HT-29 (cell line): ENCODE data around the gene CHCHD3. TPM values are rescaled to one million over a fixed set of nuclear protein-coding genes. Genes with fewer than 3 reads are reported as not detected.

ENCODE experiments used
- DNase-seq: peaks from one replicate; pipeline ENCODE4 v3.0.0-alpha.2; 2015; ENCODE audit warnings: low spot score
- total RNA-seq: library from RNA; depleted of rRNA; stranded (reverse); fragments of >200 nt; shearing (Covaris generic); gene quantifications from 2 replicates; pipeline ENCODE4 v1.2.3, GENCODE V29; 2014; rRNA removed

CHCHD3 gene
- total RNA-seq, result 130 and 151 TPM in 2 replicates

DNA sequence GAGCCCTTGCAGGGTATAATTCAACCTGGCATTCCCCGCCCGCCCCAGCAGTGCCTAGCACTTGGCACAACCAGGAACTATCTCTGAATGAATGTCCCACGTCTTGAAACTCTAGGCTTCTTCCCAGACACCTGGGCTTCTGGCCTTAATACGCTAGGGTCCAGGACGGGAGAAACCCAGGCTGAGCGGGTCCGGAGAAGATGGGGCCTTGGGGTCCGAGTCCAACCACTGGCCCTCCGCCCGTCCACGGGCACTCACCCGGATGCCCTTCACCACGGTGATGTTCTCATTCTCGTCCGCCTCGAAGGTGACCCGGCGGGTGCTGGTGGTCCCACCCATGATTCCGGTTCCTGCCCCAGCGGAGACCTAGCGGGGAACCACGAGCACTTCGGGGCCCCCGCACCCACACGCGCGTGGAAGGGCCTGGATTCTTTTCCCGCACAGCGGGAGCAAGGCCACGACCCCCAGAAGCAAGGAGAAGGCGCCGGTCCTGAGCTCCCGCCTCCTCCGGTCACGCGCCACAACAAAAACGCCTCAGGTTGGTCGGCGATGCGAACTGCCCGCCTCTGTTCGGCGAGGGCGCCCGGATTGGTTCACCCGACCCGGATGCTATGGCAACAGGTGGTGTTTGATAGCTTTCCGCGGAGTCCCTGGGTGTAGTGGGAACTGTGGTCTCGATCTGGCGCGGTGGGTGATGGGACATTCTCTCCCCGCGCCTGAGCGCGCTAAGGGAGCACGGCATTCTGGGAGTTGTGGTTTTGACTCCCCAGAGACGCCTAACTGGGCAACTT is at the start of gene CHCHD3:
CHCHD3 (minus strand) TSS at position 492 of the 791 bp plus-strand sequence; CDS start at position 339, 153 bp downstream.
- peak; percentile 99 for DNase-seq

DNA sequence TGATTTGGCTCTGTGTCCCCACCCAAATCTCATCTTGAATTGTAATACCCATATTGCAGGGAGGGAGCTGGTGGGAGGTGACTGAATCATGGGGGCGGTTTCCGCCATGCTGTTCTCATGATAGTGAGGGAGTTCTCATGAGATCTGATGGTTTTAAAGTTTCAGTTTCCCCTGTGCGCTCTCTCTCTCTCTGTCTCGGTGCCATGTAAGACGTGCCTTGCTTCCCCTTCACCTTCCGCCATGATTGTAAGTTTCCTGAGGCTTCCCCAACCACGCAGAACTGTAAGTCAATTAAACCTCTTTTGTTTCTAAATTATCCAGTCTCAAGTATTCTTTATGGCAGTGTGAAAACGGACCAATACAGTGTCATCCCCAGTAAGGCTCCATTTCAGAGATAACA is 48.3 kb upstream of the CHCHD3 start:
- no peak for DNase-seq

GRCh38 chr7:133126422-133126821 is 44.5 kb upstream of the CHCHD3 start:
- DNase-seq, result no peak

- DNase-seq, result no peak
Observed at GRCh38 chr7:133124974-133125373, 43.1 kb upstream of the CHCHD3 start.

DNA sequence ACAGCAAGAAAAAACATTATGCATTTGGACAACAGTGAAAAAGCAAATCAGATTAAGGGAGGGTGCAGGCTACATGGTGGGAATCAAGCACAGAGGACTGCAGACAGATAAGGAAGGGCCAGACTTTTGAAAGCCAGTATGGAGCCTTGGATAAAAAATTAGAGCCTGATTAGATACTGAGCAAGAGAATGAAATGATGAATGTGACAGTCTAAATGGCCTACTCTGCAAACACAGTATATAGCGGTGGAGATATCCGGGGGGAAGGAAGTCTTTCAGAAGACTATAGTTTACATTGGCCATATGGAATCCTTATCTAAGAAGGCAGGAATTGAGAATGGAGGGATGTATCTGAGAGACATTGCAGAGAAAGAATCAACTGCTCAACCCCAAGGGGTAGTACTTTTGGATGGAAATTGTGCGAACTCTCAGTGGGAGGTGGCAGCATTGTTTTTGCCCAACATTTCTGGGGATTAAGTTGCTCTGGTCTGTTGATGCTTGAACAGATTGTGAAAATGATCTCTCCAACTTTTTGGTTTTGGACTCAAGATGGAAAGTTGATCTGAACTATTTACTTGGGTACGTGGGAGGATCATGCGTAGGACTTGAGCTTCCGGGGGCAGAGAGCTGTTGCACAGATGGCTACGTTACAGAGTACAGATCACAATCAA is 39.4 kb upstream of the CHCHD3 start:
- DNase-seq, result no peak

DNA sequence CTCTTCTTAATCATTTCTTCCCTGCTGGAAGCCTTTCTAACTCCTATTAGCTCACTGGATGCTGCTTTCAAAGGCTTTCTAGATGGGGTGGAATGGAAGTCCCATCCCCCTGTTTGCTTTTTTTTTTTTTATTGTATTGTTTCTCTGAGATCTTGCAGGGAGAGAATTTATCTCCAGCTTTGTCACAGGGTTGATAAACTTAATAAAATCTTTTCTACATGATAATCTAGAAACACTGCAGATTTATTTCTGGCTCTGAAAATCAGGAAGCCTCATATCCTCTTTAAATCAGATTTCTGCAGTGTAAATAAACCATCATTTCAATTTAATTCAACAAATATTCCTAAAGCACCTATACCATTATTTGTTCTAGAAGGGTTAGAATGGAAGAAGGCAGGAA is 37.2 kb upstream of the CHCHD3 start:
- no peak for DNase-seq

DNA sequence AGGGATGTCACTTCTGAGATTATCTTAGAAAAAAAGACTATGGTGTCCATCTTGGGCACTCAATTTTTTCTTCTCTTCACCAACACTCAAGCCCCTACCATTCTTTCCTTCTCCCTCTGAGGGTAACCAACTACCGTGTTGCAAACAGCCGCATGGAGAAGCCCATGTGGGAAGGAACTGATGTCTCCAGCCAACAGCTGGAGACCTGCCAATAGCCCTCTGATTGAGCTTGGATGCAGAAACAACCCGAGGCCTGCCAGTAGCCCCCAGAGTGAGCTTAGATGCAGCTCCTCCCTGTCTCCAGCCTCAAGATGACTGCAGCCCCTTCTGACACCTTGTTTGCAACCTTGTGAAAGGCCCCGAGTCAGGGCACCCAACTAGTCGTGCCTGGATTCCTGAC is 36.4 kb upstream of the CHCHD3 start:
- no peak for DNase-seq

GRCh38 chr7:133117452-133117851 is 35.6 kb upstream of the CHCHD3 start:
- DNase-seq, result no peak

- no peak for DNase-seq
Observed at GRCh38 chr7:133115596-133115995, 33.7 kb upstream of the CHCHD3 start.

DNA sequence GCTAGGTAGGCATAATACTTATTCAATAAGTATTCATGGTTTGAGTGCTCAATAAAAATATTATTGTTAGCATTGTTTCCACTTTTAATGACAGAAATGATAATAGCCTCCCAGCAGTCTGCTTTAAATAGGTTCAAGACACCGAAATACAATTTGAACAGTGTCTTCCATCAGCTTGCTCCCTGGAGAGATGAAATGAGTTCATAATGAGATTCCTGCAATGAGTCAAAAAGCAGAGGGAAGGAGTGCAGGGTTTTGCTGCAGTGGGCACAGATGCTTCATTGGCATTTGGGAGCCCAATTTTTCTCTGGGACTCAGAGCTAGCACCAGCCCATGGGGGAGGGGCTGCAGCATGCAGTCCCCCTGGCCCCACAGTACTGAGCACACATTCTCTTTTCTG is 32.6 kb upstream of the CHCHD3 start:
- no peak for DNase-seq

DNA sequence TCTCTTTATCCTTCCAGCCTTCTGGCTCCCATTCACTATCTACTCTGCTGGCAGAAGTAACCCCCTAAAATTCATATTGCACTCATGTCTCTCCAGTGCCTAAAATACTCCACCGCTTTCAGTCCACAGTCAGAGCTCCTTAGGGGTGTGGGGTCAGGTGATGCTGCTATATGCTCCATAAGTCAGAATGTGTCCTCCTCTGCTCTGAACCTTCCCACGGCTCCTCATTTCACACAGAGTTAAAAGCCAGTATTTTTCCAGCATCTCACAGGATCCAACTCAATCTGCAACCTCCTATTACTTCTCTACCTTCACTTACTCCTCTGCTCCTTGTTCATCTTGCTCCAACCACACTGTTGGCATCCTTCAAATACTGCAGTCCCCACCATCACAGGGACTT is 31.1 kb upstream of the CHCHD3 start:
- DNase-seq, result no peak

- no peak for DNase-seq
Observed at GRCh38 chr7:133112335-133112734, 30.4 kb upstream of the CHCHD3 start.

DNA sequence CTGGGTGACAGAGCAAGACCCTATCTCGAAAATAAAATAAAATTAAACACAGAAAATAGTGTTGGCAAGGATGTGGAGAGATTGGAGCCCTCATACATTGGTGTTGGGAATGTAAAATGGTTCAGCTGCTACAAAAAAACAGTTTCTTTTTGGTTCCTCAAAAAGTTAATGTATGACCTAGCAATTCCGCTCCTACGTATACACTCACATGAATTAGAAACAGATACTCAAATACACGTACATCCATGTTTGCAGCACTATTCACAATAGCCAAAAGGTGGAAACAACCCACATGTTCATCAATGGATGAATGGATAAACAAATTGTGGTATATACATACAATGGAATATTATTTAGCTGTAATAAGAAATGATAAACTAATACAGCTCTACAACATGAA is 28.4 kb upstream of the CHCHD3 start:
- no peak for DNase-seq

GRCh38 chr7:133109816-133110215 is 27.9 kb upstream of the CHCHD3 start:
- DNase-seq, result no peak

GRCh38 chr7:133108023-133108422 is 26.1 kb upstream of the CHCHD3 start:
- no peak for DNase-seq

GRCh38 chr7:133102276-133103060 is 20.6 kb upstream of the CHCHD3 start:
- no peak for DNase-seq

DNA sequence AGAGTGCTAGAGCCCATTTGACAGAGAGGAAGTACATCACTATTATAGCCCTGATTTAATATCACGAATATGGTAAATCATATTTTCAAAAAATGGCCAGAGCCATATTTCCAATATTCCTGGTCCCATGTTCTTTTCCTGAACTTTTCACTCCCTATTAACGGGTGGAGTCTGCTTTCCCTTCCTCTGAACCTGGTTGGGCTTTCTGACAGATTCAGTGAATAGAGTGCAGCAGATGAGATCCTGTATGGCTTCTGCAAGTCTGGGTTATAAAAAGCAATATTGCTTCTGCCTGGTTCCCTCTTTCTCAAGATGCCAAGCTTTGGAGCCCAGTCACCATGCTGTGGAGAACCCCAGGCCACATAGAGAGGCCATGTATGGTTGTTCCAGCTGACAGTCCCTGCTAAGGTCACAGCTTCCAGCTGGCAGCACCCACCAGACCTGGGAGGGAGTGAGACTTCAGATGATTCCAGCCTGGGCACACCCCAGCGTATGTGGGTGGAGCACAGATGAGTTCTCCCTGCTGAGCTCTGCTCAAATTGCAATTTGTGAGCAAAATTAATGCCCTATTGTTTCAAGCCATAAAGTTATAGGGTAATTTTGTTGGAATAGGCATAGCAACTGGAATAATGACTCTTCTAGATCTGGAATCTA is 17.9 kb upstream of the CHCHD3 start:
- DNase-seq, result no peak

- DNase-seq, result no peak
Observed at GRCh38 chr7:133095119-133095671, 13.3 kb upstream of the CHCHD3 start.

DNA sequence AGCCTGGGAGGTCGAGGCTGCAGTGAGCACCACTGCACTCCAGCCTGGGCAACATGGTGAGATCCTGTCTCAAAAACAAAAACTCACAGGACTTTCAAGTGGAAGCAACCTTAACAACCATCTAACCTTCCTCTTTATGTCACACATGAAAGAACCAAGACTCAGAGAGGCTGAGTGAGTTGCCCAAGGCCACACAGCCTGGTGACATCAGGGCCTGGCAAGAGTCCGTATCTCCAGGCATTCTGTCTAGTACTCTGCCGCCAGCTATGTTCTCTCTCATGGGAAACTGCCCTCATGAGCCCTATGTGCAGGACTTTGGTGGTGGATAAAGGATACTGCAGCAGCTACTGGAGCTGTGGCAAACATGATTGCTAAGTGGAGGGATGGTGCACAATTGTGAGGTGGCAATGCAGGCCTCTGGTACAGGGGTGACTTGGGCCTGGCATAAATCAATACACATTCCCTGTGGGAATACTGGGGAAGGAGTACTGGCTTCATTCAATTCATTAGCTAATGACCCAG is 10.1 kb upstream of the CHCHD3 start:
- DNase-seq, result no peak

DNA sequence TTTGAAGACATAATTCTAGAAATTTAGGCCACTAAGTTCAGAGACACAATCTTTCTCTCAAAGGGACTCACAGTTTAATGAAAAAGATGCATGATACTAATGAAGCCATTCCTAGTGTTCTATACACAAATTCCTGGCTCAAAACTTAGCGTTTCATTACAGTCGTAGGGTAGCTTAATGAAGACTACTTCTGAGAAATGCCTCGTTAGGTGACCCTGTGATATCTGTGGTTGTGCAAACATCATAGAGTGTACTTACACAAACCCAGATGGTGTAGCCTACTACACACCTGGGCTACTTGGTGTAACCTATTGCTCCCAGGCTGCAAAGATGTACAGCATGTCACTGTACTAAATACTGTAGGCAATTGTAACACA is 488 bp upstream of the CHCHD3 start:
- DNase-seq, result no peak

- peak; percentile 39 for DNase-seq
Observed at GRCh38 chr7:133081119-133081598, 731 bp downstream of the CHCHD3 start.
